Heart left ventricle (tissue), 16 donors: ENCODE data around the gene PLCXD3. TPM values are rescaled to one million over a fixed set of nuclear protein-coding genes. Genes with fewer than 3 reads are reported as not detected.
A peak's percentile ranks its signal among the peaks of the same experiment; 100 is the strongest.
"Not testable (repeated sequence)": the region's sequence is repeated elsewhere in the genome, so short reads cannot be mapped to it uniquely, and the experiment has no call there.

Experiments
- ATAC-seq, 4 donors: fragments of 200-7000 bp; cut with Tn5 transposase; one replicate each; pipeline ENCODE4 v1.9.1; 2020 to 2022; ENCODE audit warnings: moderate library complexity in 4 of 4, mild to moderate bottlenecking in 3 of 4, moderate number of reproducible peaks in 1 of 4
- DNase-seq, 5 donors: peaks; one replicate each; pipeline ENCODE4 v3.0.0-alpha.2; 2020
- H3K27ac ChIP-seq, 12 donors: fragments of 200-600 bp; sonication (generic) in 4 of 12; one replicate each; pipeline versions ENCODE4 v1.5.0 to v1.8.0; 2016 to 2022; ENCODE audit warnings: mild to moderate bottlenecking in 2 of 12
- H3K27me3 ChIP-seq, 9 donors: fragments of 200-600 bp; sonication (generic) in 2 of 9; one replicate each; pipeline versions ENCODE4 v1.5.1 to v1.8.0; 2016 to 2022; ENCODE audit warnings: mild to moderate bottlenecking in 3 of 9
- H3K36me3 ChIP-seq, 9 donors: fragments of 200-600 bp; sonication (generic) in 2 of 9; one replicate each; pipeline versions ENCODE4 v1.5.0 to v1.8.0; 2018 to 2022; ENCODE audit warnings: mild to moderate bottlenecking in 2 of 9
- H3K4me1 ChIP-seq, 12 donors: fragments of 200-600 bp; sonication (generic) in 4 of 12; one replicate each; pipeline versions ENCODE4 v1.5.0 to v1.8.0; 2016 to 2022; ENCODE audit warnings: mild to moderate bottlenecking in 3 of 12
- H3K4me3 ChIP-seq, 12 donors: fragments of 200-600 bp; sonication (generic) in 4 of 12; one replicate each; pipeline versions ENCODE4 v1.5.0 to v1.8.0; 2017 to 2022; ENCODE audit warnings: mild to moderate bottlenecking in 9 of 12, moderate library complexity in 4 of 12
- H3K9me3 ChIP-seq, 12 donors: fragments of 200-600 bp; sonication (generic) in 4 of 12; one replicate each; pipeline versions ENCODE4 v1.5.0 to v1.8.0; 2016 to 2022; ENCODE audit warnings: mild to moderate bottlenecking in 1 of 12
- POLR2A ChIP-seq, 2 donors: fragments of 450-650 bp; IDR thresholded peaks; one replicate each; pipeline ENCODE4 v1.6.1; 2017; ENCODE audit warnings: antibody characterized with exemption in 2 of 2, mild to moderate bottlenecking in 2 of 2, moderate library complexity in 2 of 2
- WGBS, 4 donors: extraction: QIAGEN DNeasy Blood & Tissue Kit in 2 of 4; methylation state at CpG; one replicate each; pipeline versions ENCODE4 v1.1.5 to v1.1.7; 2013 to 2018; 5-methylcytosine and 5-hydroxymethylcytosine counted together
- intact Hi-C, 10 donors: fragments of 100-400 bp; cut with DNase I; formaldehyde crosslinking; loops; one replicate each; pipeline versions ENCODE4 v1.11.1 to v1.14.2; 2022
- polyA plus RNA-seq, 2 donors: library from polyadenylated mRNA; stranded (reverse); fragments of 200-250 nt; gene quantifications; one replicate each; pipeline ENCODE4 v1.2.3, GENCODE V29; 2013
- total RNA-seq, 9 donors: library from RNA; depleted of rRNA in 2 of 9; stranded (reverse); fragments of >200 nt in 2 of 9; fragmentation: NEBNext Ultra II Directional in 3 of 9; extraction: Animal tissue kit (Norgen Biotek cat#: 25700) in 3 of 9; gene quantifications; one replicate each; pipeline versions ENCODE4 v1.1.0 to v1.2.4, GENCODE V29; 2016 to 2023
- TF ChIP-seq, protein P1 (sequence below), 12 donors: fragments of 200-600 bp; sonication (generic) in 4 of 12; IDR thresholded peaks; one replicate each; pipeline versions ENCODE4 v1.5.0 to v1.8.0; 2018 to 2022; ENCODE audit warnings: antibody characterized with exemption in 12 of 12, mild to moderate bottlenecking in 5 of 12
- donor health status: ischemic (EF 13 %, LVEDD 7.1; RV severe dilation, severe dysfunction).
- donor health status: healthy with polysubstance abuse.
- donor health status: DM: no; HTN: yes; CAD: no.
- donor health status: DM: no; HTN: no; CAD: no.
- donor health status: ischemic (EF 25% LVEDD 6.9; RV normal size, moderate dysfunction).
- donor health status: ischemic (EF 25% LVEDD 5.7; RV mildly dilated, moderate dysfunction).
- donor health status: healthy.
- donor health status: DM: yes; HTN: yes; CAD: no.
- donor health status: ischemic (EF 35%, LVEDD 5.7; RV mildly dilated, moderate dysfunction).
- donor health status: nonischemic (EF 11% LVEDD 7.7; RV severe dilation, severe dysfunction).
- donor health status: DM: yes; HTN: yes; CAD: no.
- donor health status: PGD.
- donor health status: ischemic (EF 29% LVEDD 5.4; RV normal size, mild dysfunction).
- donor health status: nonischemic (EF 23%, LVEDD 6.1; RV moderate dilation, normal function).

PLCXD3 gene
- total and polyA plus RNA-seq, 11 donors = 30.1 to 107 (median 62.5) TPM

DNA sequence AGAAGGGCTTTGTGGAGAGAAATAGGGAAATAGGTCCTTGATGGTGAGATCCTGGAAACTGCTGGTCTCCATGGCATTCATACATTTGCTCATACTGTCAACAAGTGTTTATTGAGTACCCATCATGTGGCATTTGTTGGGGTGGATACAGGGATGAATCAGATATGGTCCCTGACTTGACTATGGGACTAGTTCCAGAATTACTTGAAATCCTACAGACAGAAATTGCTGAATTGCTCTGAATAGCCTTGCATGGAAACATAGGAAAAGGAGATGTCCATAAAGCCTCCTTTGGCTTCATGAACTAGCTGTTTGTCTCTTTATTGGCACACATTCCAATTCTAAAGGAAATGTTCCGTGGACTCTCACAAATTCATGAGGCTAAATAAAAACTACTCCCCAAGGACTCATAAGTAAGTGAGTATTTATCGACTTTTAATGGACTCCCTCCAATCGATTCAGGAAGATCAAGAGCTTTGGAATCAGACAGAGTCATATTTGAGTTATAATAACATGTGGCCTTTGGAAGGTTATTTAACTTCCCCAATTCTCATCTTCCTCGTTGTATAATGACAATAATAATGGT, 174.7 kb downstream of the PLCXD3 start:
- Histone ChIP-seq H3K9me3 (peaks cover 0 to 4% (median 0%) of the 10 kb centered on the region in 12 donors), H3K36me3 (no peaks in the 10 kb centered on the region), H3K27ac (peak overlapping the region in 7 of 12 donors; percentile 37 to 66 (median 55)), H3K4me1 (peaks cover 4 to 60% (median 28%) of the 10 kb centered on the region in 12 donors), H3K27me3 (no peaks in the 10 kb centered on the region), H3K4me3 (no peak overlapping the region)
- no peak for DNase-seq
- intact Hi-C loops = no loop called here
- WGBS, 4 donors = 31 to 57% (median 42%) methylated on average over 4 of the region's 4 CpGs
- ATAC-seq = no peak
- no peak for TF ChIP-seq POLR2A (IDR thresholded peaks at IDR 0.05)
- TF ChIP-seq, protein P1, sequence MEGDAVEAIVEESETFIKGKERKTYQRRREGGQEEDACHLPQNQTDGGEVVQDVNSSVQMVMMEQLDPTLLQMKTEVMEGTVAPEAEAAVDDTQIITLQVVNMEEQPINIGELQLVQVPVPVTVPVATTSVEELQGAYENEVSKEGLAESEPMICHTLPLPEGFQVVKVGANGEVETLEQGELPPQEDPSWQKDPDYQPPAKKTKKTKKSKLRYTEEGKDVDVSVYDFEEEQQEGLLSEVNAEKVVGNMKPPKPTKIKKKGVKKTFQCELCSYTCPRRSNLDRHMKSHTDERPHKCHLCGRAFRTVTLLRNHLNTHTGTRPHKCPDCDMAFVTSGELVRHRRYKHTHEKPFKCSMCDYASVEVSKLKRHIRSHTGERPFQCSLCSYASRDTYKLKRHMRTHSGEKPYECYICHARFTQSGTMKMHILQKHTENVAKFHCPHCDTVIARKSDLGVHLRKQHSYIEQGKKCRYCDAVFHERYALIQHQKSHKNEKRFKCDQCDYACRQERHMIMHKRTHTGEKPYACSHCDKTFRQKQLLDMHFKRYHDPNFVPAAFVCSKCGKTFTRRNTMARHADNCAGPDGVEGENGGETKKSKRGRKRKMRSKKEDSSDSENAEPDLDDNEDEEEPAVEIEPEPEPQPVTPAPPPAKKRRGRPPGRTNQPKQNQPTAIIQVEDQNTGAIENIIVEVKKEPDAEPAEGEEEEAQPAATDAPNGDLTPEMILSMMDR (IDR thresholded peaks at IDR 0.05) = no peak

DNA sequence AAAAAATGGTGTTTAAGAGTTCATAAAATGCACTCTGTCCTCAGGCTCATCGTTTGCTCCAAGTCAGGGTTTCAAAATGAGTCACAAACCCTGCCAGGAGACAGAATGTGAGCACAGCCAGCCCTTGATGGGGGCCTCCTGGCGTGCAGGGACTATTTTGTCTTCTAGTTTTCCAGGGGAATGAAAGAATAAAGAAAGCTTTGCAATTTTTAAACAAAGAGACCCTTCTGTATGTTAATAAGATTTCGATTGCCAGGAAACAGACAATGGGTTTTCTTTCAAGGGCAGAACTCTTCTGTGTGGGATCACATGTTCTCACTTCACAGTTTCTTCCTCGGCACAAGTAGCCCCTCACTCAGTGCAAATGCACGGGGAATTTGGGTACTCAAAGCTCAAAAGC, 175.6 kb downstream of the PLCXD3 start:
- no peaks in the 10 kb centered on the region for H3K36me3 ChIP-seq
- peaks cover 4 to 52% (median 28%) of the 10 kb centered on the region in 12 donors for H3K4me1 ChIP-seq
- H3K27me3 ChIP-seq = no peaks in the 10 kb centered on the region
- intact Hi-C loops = no loop called here
- 23 to 32% (median 27%) methylated on average over 5 of the region's 5 CpGs for WGBS, 4 donors
- peak overlapping the region; percentile 26 to 66 (median 45) for H3K27ac ChIP-seq
- DNase-seq = peak in 2 of 5 donors; percentile 36 to 44
- ATAC-seq = peak; percentile 63 to 86 (median 71)
- peaks cover 0 to 4% (median 0%) of the 10 kb centered on the region in 12 donors for H3K9me3 ChIP-seq
- peak overlapping the region in 2 of 12 donors; percentile 4 to 12 for H3K4me3 ChIP-seq
- TF ChIP-seq POLR2A (IDR thresholded peaks at IDR 0.05) = no peak
- TF ChIP-seq, protein P1 (IDR thresholded peaks at IDR 0.05) = no peak

DNA sequence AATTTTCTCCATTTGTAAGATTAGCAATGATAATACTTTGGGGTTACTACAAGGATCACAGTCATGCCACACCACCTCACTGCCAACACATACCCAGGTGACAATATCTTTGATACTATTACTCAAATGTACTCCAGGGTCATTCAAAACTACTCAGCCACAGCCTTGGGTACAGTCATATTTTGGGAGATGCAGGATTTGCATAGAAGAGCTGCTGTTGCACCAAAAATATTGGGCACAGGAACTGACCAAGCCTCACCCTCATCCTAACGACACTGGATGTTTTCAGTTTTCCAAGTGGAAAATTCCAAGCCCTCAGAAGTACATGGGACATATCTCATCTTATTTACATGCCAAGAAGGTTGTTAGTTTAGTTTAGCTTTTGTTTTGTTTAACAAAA, 176.2 kb downstream of the PLCXD3 start:
- 0 to 13% (median 11%) methylated on average over 1 of the region's 1 CpG for WGBS, 4 donors
- intact Hi-C loops = no loop called here
- Histone ChIP-seq H3K36me3 (no peaks in the 10 kb centered on the region), H3K4me1 (peaks cover 4 to 50% (median 28%) of the 10 kb centered on the region in 12 donors), H3K27ac (peak overlapping the region; percentile 8 to 66 (median 43)), H3K4me3 (peak overlapping the region in 2 of 12 donors; percentile 4 to 12), H3K9me3 (peaks cover 0 to 4% (median 0%) of the 10 kb centered on the region in 12 donors), H3K27me3 (no peaks in the 10 kb centered on the region)
- DNase-seq = no peak
- no peak for TF ChIP-seq POLR2A (IDR thresholded peaks at IDR 0.05)
- TF ChIP-seq, protein P1 (IDR thresholded peaks at IDR 0.05) = no peak
- ATAC-seq = peak; percentile 15 to 39 (median 34)

DNA sequence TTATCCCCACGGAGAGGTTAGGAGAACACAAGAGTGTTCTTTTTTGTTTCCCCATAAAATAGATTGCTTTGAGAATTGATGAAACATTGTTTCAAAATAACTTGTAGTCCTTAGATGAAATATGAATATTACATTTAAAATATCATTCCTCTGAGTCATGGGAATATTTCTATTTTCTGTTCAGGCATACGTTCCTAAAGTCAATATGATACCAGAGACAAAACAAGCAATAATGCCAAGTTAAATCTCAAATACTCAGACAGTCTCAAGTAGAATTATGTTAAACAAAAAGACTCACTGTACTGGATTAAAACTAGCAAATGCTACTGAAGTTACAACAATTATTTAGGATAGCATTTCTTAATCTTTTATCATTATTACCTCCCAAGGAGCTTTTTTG, 185.3 kb downstream of the PLCXD3 start:
- no peak for ATAC-seq

DNA sequence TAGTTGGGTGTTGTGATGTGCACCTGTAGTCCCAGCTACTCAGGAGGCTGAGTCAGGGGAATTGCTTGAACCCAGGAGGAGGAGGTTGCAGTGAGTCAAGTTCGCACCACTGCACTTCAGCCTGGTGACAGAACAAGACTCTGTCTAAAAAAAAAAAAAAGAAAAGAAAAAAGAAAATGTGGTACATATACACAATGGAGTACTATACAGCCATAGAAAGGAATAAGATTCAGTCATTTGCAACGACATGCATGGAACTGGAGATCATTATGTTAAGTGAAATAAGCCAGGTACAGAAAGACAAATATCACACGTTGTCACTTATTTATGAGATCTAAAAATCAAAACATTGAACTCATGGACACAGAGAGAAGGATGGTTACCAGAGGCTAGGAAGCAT, 187.6 kb downstream of the PLCXD3 start:
- H3K27ac ChIP-seq, H3K27me3 ChIP-seq, DNase-seq, H3K4me3 ChIP-seq, H3K36me3 ChIP-seq, ATAC-seq, intact Hi-C loops: not testable (repeated sequence)
- H3K4me1 ChIP-seq = peaks cover 0 to 11% (median 0%) of the 10 kb centered on the region in 12 donors
- H3K9me3 ChIP-seq = peaks cover 0 to 19% (median 0%) of the 10 kb centered on the region in 12 donors
- WGBS, 4 donors = 76 to 87% (median 85%) methylated on average over 3 of the region's 3 CpGs

More for the DNA sequence above, 185.3 kb downstream of the PLCXD3 start:
- 44 to 52% (median 49%) methylated on average over 2 of the region's 2 CpGs for WGBS, 4 donors
- H3K4me3 ChIP-seq = no peak overlapping the region
- H3K9me3 ChIP-seq = peaks cover 0 to 19% (median 0%) of the 10 kb centered on the region in 12 donors
- no peak overlapping the region for H3K27ac ChIP-seq
- TF ChIP-seq, protein P1 (IDR thresholded peaks at IDR 0.05) = no peak
- TF ChIP-seq POLR2A (IDR thresholded peaks at IDR 0.05) = no peak
- H3K27me3 ChIP-seq = no peaks in the 10 kb centered on the region
- no peaks in the 10 kb centered on the region for H3K36me3 ChIP-seq
- DNase-seq = no peak
- intact Hi-C loops = no loop called here
- peaks cover 0 to 15% (median 0%) of the 10 kb centered on the region in 12 donors for H3K4me1 ChIP-seq
